Adipocyte (in vitro differentiated cells): ENCODE measurements around the gene FAM98C.
"Not testable (repeated sequence)": the region's sequence is repeated elsewhere in the genome, so short reads cannot be mapped to it uniquely, and the experiment has no call there.

Experiments
- DNase-seq: peaks from one replicate; pipeline ENCODE4 v3.0.0-alpha.2; 2015; ENCODE audit warnings: low read depth
- H3K27me3 ChIP-seq: replicated peaks from 2 replicates; pipeline ENCODE4 v1.7.0; 2013; ENCODE audit warnings: mild to moderate bottlenecking, low read length, moderate library complexity; ENCODE audit not compliant: control insufficient read depth, insufficient read depth
- H3K36me3 ChIP-seq: 2 replicates; pipeline ENCODE4 v1.7.0; 2013; ENCODE audit warnings: low read length, mild to moderate bottlenecking, moderate library complexity; ENCODE audit not compliant: control insufficient read depth, insufficient read depth, severe bottlenecking
- H3K4me1 ChIP-seq: 2 replicates; pipeline ENCODE4 v1.7.0; 2013; ENCODE audit warnings: mild to moderate bottlenecking, low read length, moderate library complexity; ENCODE audit not compliant: control insufficient read depth, insufficient read depth
- H3K4me3 ChIP-seq: 2 replicates; pipeline ENCODE4 v1.7.0; 2013; ENCODE audit warnings: mild to moderate bottlenecking, low read length, moderate library complexity
- H3K9ac ChIP-seq: 2 replicates; pipeline ENCODE4 v1.7.0; 2013; ENCODE audit warnings: mild to moderate bottlenecking, low read length, moderate library complexity
- H3K9me3 ChIP-seq: 2 replicates; pipeline ENCODE4 v1.7.0; 2013; ENCODE audit warnings: mild to moderate bottlenecking, low read length, moderate library complexity; ENCODE audit not compliant: control insufficient read depth

Gene FAM98C

DNA sequence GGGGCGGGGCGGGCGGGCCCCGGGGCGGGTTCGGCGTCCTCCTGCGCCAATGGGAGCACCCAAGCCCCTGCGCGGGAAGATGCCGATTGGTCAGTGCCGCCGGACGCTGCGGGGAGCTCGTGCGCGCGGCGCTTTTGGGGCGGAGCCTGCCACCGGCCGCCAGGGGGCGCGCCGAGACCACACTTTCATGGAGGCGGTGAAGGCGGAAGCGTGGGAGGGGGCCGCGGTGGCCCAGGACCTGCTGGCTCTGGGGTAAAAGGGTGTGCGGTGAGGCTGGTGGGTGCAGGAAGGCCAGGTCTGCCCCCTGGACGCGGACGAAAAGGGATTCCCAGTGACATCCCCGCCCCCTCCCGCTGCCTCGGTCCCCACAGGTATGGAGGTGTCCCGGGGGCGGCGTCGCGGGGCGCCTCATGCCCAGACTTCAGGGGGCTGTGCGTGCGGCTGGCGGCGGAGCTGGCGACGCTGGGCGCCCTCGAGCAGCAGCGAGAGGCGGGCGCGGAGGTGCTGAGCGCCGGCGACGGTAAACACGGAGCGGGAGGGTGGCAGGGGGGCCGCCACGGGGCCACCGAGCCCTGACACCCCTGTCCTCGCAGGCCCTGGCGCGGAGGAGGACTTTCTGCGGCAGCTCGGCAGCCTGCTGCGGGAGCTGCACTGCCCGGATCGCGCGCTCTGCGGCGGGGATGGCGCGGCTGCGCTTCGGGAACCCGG is at the start of gene FAM98C:
Gene FAM98C (plus strand): TSS at position 127 of the 708 bp plus-strand sequence. CDS start 61 bp downstream, at position 188.
- Histone ChIP-seq H3K27me3 (peaks cover 14% of the 10 kb centered on the region), H3K9me3 (no peaks in the 10 kb centered on the region), H3K36me3 (peaks cover 7% of the 10 kb centered on the region), H3K4me1 (peaks cover 2% of the 10 kb centered on the region), H3K9ac (peak within 1 kb of the TSS; percentile 90), H3K4me3 (peak within 1 kb of the TSS; percentile 90)
- DNase-seq: peak; percentile 99

DNA sequence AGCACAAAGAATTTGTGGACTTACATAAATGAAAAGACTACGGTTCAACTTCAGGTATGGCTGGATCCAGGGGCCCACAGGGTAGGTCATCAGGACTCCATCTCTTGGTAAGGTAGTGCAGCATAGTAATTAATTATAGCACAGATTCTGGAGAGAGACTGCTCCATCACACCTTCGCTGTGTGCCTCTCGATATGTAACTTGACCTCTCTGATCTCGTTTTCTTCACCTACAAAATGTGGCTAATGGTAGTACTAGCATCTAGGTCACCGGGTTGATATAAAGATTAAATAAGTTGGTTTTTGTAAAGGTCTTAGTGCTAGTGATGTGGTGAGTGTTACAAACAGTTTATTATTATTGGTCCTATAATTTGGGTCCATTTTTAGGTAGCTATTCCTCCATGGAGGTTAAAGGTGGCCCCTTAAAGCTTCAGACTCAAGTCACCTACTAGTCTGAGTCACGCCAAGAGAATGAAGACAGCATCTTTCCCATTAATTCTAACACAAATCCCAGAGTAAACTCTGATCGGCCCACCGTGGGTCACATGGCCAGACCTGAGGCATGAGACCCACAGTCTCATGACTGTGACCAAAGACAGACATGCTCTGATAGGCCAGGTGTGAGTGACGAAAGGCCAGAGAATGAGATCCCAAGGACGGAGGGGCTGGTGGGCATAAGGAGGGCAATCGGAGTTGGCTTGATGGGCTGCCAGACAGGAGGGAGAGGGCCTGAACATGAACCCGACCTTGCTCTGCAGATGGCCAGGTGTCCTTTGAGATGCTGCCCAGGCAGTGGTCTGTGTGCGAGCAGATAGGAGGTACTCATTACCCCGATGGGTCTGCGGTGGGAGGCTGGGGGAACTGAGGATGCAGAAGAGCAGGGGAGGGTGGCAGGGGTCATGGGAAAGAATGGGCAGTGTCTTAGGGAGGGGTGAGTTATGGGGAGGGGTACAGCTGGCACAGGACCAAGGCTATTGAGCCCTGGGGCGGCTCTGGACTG is 46.9 kb upstream of the FAM98C start:
- Histone ChIP-seq H3K4me3 (no peak overlapping the region), H3K36me3 (no peaks in the 10 kb centered on the region), H3K9ac (no peak overlapping the region), H3K9me3 (no peaks in the 10 kb centered on the region), H3K4me1 (no peaks in the 10 kb centered on the region), H3K27me3 (peaks cover 63% of the 10 kb centered on the region)
- DNase-seq: no peak

DNA sequence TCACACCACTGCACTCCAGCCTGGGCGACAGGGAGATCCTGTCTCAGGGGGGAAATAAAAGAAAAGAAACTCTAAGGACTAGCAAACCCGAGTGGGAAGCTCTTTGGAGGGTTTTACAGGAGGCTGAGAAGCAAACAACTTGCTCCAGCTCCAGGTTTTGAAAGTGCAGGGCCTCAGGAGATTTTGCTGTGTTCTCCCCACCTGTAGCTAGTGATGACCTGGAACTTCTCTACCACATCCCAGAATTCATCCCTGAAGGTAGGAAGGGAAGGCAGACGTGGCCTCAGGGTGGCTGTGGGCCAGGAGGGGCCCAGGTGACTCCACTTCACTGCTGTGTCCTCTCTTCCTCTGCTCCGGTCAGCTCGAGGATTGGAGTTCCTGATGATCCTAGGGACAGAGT is 44.8 kb upstream of the FAM98C start:
- DNase-seq: no peak
- H3K36me3 ChIP-seq: no peaks in the 10 kb centered on the region
- no peaks in the 10 kb centered on the region for H3K9me3 ChIP-seq
- no peak overlapping the region for H3K9ac ChIP-seq
- peaks cover 59% of the 10 kb centered on the region for H3K27me3 ChIP-seq
- no peak overlapping the region for H3K4me3 ChIP-seq
- no peaks in the 10 kb centered on the region for H3K4me1 ChIP-seq

DNA sequence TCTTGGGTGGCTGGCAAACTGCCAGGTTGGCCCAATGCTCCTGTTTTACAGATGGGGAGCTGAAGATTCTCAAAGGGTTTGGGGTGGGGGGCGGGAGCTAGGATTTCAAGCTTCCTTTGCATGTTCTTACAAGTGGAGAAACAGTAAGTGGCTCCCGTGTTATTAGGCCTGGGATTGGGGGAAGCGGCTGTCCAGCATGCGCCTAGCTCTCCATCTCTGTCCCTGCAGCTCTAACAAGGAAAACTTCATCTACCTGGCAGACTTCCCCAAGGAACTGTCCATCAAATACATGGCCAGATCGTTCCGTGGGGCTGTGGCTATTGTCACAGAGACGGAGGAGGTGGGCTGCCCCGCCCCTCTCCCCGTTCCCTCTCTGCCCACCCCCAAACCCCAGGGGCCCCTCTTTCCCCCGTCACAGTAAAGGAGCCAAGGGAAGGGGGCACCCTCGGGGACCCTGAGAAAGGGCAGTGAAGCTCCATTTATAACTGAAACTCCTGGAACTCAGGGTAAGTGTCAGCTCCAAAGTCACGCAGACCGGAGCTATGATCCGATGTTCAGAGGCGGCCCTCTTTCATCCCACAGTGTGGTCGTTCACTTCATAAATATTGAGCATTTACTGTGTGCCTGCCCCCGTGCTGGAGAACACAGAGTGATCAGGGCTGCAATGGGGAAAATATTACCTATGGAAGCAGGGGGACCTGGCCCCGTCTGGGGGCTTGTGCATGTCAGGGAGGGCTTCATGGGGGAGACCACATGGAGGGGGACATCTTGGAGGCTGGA is 43.5 kb upstream of the FAM98C start:
- no peak for DNase-seq
- Histone ChIP-seq H3K36me3 (no peaks in the 10 kb centered on the region), H3K9me3 (no peaks in the 10 kb centered on the region), H3K4me1 (no peaks in the 10 kb centered on the region), H3K9ac (no peak overlapping the region), H3K27me3 (peaks cover 53% of the 10 kb centered on the region), H3K4me3 (no peak overlapping the region)

DNA sequence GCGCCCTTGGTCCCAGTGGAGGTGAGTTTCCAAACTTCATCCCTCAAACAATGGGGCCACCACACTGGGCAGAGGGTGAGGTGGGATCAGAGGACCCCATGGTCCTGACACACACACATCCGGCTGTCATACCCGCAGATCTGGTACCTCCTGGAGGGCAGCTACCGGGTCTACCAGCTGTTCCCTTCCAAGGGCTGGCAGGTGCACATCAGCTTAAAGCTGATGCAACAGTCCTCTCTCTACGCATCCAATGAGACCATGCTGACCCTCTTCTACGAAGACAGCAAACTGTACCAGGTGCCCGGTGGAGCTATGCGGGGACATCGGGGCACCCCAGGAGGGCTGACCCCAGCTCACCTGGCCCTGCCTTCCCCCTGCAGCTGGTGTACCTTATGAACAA is 42.5 kb upstream of the FAM98C start:
- DNase-seq: no peak
- no peaks in the 10 kb centered on the region for H3K36me3 ChIP-seq
- no peaks in the 10 kb centered on the region for H3K9me3 ChIP-seq
- peaks cover 49% of the 10 kb centered on the region for H3K27me3 ChIP-seq
- H3K4me3 ChIP-seq: no peak overlapping the region
- H3K4me1 ChIP-seq: no peaks in the 10 kb centered on the region
- H3K9ac ChIP-seq: no peak overlapping the region

DNA sequence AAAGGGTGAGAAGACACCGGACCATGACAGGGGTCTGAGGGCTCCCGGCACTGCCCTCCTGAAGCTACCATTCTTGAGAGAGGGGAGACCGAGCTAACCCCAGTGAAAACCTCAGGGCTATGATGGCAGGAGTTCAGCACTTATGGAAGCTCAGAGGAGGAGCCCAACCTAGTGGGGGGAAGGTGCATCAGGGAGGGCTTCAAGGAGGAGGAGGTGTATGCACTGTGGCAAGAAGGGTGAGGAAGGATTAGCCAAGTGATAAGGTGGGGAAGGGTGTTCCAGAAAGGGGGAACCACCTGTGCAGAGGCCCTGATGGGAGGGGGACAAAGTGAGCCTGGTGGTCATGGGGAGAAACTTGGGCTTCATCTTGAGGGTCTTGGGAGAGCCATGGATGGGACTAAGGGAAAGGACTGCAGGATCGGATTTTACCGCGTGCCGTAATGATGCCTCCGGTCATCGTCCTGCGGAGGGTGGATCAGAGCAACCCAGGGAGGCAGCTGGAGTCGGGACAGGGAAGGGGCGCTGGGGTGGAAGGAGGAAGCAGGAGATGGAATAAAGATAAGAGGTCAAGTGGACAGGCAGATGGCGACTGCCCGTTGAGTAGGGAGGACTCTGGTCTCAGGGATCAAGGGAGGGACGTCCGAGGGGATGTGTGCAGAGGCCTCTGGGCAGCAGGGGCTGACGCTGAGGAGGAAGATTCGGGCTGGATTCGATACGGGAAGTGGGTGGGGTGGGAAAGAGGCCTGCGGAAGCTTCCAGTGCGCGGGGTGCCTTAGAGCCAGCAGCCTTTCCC is 41.9 kb upstream of the FAM98C start:
- peak overlapping the region; percentile 76 for H3K4me3 ChIP-seq
- no peaks in the 10 kb centered on the region for H3K4me1 ChIP-seq
- no peak for DNase-seq
- peak overlapping the region; percentile 29 for H3K9ac ChIP-seq
- no peaks in the 10 kb centered on the region for H3K36me3 ChIP-seq
- no peaks in the 10 kb centered on the region for H3K9me3 ChIP-seq
- H3K27me3 ChIP-seq: peaks cover 46% of the 10 kb centered on the region

DNA sequence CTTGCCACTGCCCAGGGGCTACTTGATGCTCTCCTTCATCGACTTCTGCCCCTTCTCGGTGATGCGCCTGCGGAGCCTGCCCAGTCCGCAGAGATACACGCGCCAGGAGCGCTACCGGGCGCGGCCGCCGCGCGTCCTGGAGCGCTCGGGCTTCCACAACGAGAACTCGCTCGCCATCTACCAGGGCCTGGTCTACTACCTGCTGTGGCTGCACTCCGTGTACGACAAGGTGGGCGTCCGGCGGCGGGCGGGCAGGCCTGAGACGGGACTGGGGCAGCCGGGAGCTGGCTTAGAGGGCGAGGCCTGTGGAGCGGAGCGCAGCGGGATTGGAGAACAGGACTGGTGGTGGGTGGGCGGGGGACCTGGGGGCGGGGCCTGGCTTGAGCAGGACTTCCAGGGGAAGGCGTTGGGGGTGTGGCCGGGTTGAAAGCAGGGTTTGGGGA is 41.2 kb upstream of the FAM98C start:
- Histone ChIP-seq H3K27me3 (peaks cover 45% of the 10 kb centered on the region), H3K9ac (peak overlapping the region; percentile 29), H3K4me1 (no peaks in the 10 kb centered on the region), H3K4me3 (peak overlapping the region; percentile 78), H3K9me3 (no peaks in the 10 kb centered on the region), H3K36me3 (no peaks in the 10 kb centered on the region)
- peak; percentile 84 for DNase-seq

DNA sequence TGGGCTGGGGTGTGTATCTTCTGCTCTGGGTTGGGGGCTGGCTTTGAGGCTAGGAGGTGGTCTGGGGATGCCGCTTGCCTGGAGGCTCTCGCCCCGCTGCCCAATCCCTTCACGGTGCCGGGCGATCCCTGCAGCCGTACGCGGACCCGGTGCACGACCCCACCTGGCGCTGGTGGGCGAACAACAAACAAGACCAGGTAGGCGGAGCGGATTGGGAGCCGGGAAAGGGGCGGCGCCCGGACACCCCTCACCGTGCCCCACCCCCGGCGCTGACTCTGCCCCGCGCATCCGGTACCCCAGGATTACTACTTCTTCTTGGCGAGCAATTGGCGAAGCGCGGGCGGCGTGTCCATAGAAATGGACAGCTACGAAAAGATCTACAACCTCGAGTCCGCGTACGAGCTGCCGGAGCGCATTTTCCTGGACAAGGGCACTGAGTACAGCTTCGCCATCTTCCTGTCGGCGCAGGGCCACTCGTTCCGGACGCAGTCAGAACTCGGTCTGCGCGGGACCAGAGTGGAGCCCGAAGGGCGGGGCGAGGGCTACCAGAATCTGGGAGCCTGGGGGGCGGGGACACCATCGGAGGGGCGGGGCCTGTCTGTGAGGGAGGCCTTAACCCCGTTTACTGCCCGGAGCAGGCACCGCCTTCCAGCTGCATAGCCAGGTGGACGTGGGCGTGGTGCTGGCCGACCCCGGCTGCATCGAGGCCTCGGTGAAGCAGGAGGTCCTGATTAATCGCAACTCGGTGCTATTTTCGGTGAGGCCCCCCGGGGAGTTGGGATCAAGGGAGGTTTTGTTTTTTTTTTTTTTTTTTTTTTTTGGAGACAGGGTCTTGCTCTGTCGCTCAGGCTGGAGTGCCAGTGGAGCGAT is 40.6 kb upstream of the FAM98C start:
- no peaks in the 10 kb centered on the region for H3K4me1 ChIP-seq
- peak; percentile 73 for DNase-seq

DNA sequence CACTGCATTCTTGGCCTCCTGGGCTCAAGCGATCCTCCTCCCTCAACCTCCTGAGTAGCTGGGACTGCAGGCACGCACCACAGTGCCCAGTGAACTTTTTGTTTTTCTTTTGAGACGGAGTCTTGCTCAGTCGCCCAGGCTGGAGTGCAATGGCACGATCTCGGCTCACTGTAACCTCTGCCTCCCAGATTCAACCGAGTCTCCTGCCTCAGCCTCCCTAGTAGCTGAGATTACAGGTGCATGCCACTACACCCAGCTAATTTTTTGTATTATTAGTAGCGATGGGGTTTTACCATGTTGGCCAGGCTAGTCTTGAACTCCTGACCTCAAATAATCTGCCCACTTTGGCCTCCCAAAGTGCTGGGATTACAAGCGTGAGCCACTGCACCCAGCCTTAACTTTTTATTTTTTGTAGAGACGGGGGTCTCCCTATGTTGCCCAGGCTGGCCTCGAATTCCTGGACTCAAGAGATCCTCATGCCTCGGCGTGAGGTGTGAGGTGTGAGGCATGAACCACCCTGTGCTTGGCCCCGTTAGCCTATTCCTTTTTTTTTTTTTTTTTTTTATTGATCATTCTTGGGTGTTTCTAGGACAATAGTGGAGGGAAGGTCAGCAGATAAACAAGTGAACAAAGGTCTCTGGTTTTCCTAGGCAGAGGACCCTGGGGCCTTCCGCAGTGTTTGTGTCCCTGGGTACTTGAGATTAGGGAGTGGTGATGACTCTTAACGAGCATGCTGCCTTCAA is 39.8 kb upstream of the FAM98C start:
- DNase-seq, H3K9ac ChIP-seq, H3K36me3 ChIP-seq, H3K4me3 ChIP-seq, H3K4me1 ChIP-seq, H3K9me3 ChIP-seq: not testable (repeated sequence)
- H3K27me3 ChIP-seq: peaks cover 46% of the 10 kb centered on the region

More for the DNA sequence above, 40.6 kb upstream of the FAM98C start:
- Histone ChIP-seq H3K9ac (peak overlapping the region; percentile 29), H3K9me3 (no peaks in the 10 kb centered on the region), H3K4me3 (peak overlapping the region; percentile 78), H3K36me3 (no peaks in the 10 kb centered on the region), H3K27me3 (peaks cover 45% of the 10 kb centered on the region)
